Esophagus muscularis mucosa (tissue), 4 donors: ENCODE measurements around the gene OPN4.

Source experiments
- CTCF ChIP-seq, 3 experiments: fragments of 200-600 bp in 2 of 3; fragments of 450-650 bp in 1 of 3; sonication (generic) in 2 of 3; IDR thresholded peaks; one replicate each; pipeline ENCODE4 v1.5.1; 2017 to 2019; ENCODE audit warnings: antibody characterized with exemption in 3 of 3, mild to moderate bottlenecking in 2 of 3, moderate library complexity in 1 of 3
- EP300 ChIP-seq: sonication (generic); formaldehyde crosslinking; IDR thresholded peaks from one replicate; pipeline ENCODE4 v1.6.1; 2017; ENCODE audit warnings: antibody characterized with exemption
- POLR2A ChIP-seq: fragments of 450-650 bp; IDR thresholded peaks from one replicate; pipeline ENCODE4 v1.6.1; 2017; ENCODE audit warnings: antibody characterized with exemption, moderate library complexity, mild to moderate bottlenecking, low read depth
- POLR2AphosphoS5 ChIP-seq, 2 donors: sonication (generic); formaldehyde crosslinking; IDR thresholded peaks; one replicate each; pipeline ENCODE4 v1.6.1; 2017; ENCODE audit warnings: antibody characterized with exemption in 2 of 2

- TF ChIP-seq CTCF (IDR thresholded peaks at IDR 0.05), result no peak
- no peak for TF ChIP-seq POLR2AphosphoS5 (IDR thresholded peaks at IDR 0.05)
- TF ChIP-seq POLR2A, result no peak
- TF ChIP-seq EP300, result no peak
Measured at GRCh38 chr10:86651631-86652331, 2.6 kb upstream of the OPN4 start.
